ENCODE data around the gene ADGRE2. TPM values are rescaled to one million over a fixed set of nuclear protein-coding genes. Genes with fewer than 3 reads are reported as not detected.

Gene ADGRE2
- total RNA-seq, 4 donors from 2014 or later = 0.26 to 2.2 (median 0.65) TPM

DNA sequence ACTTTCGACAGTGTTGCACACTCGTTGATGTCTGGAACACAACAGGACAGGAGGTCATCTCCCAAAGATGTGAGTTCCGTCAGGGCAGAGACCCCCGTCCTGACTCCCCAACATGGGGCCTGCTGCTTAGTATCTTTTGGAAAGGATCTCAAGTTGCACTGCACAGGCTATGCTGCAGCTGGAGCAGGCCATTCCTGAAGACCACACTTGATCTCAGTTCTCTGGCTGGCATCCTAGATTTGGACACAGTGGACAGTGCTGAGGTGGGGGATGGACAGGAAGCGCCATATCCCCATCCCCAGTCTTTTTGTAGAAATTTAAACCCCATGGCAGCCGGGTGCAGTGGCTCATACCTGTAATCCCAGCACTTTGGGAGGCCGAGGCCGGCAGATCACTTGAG is 5.9 kb downstream of the ADGRE2 start:
- H3K9me3 ChIP-seq = no peaks in the 10 kb centered on the region
- H3K4me1 ChIP-seq = no peaks in the 10 kb centered on the region
- TF ChIP-seq, protein P1, sequence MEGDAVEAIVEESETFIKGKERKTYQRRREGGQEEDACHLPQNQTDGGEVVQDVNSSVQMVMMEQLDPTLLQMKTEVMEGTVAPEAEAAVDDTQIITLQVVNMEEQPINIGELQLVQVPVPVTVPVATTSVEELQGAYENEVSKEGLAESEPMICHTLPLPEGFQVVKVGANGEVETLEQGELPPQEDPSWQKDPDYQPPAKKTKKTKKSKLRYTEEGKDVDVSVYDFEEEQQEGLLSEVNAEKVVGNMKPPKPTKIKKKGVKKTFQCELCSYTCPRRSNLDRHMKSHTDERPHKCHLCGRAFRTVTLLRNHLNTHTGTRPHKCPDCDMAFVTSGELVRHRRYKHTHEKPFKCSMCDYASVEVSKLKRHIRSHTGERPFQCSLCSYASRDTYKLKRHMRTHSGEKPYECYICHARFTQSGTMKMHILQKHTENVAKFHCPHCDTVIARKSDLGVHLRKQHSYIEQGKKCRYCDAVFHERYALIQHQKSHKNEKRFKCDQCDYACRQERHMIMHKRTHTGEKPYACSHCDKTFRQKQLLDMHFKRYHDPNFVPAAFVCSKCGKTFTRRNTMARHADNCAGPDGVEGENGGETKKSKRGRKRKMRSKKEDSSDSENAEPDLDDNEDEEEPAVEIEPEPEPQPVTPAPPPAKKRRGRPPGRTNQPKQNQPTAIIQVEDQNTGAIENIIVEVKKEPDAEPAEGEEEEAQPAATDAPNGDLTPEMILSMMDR (IDR thresholded peaks at IDR 0.05) = no peak
- TF ChIP-seq POLR2A (IDR thresholded peaks at IDR 0.05) = no peak
- H3K27ac ChIP-seq = no peak overlapping the region
- H3K4me3 ChIP-seq = no peak overlapping the region
- no peaks in the 10 kb centered on the region for H3K27me3 ChIP-seq
- no peak for DNase-seq
- intact Hi-C loops (cut with DNase I; ENCODE audit: low total_unique reads) = no loop called here
- no peaks in the 10 kb centered on the region for H3K36me3 ChIP-seq

DNA sequence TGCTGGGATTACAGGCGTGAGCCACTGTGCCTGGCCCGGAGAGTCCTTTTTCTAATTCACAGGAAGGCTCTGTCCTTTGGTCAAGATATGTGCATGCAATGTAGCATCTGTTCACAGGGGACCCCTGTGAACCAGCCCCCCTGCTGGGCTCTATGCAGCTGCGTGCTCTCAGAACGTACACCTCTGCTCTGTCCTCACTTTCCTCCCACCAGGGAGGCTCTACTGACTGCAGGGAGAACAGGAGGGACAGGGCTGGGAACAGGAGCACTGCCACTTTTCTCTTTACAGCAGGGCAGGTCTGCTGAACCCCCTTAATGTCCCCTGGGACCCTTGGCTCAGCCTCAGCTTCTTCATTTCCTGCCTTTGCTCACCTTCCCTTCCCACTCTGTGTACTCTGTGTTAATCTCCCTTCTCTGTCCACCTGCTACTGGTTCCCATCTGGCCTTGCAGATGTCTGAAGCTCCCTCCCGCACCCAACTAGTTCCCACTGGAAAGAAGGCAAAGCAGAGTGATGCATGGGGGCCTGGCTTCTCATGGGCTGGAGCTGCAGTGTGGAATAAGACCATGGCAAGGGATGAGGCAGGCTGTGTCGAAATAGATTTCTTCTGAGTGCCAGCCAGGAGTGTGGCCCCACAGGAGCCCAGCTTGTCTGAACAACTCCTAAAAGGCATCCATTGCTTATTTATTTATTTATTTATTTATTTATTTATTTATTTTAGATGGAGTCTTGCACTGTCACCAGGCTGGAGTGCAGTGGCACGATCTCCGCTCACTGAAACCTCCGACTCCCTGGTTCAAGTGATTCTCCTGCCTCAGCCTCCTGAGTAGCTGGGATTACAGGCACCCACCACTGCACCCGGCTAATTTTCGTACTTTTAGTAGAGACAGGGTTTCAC is 7.2 kb downstream of the ADGRE2 start:
- TF ChIP-seq, protein P1 (IDR thresholded peaks at IDR 0.05) = no peak
- no peak for TF ChIP-seq POLR2A (IDR thresholded peaks at IDR 0.05)
- no peak for DNase-seq
- intact Hi-C loops (cut with DNase I; ENCODE audit: low total_unique reads) = no loop called here
- H3K36me3 ChIP-seq = no peaks in the 10 kb centered on the region
- no peaks in the 10 kb centered on the region for H3K27me3 ChIP-seq
- no peak overlapping the region for H3K4me3 ChIP-seq
- no peak overlapping the region for H3K27ac ChIP-seq
- no peaks in the 10 kb centered on the region for H3K4me1 ChIP-seq
- no peaks in the 10 kb centered on the region for H3K9me3 ChIP-seq

DNA sequence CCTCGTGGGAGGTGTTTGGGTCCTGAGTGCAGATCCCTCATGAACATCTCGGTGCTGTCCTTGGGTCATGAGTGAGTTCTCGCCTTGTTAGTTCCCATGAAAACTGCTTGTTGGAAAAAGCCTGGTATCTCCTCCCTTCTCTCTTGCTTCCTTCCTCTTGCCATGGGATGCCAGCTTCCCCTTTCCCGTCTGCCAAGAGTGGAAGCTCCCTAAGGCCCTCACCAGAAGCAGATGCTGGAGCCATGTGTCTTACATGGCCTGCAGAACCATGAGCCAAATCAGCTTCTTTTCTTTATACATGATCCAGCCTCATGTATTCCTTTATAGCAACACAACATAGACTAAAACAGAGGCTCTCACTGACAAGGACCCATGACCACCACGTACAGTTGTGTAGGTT is 8.2 kb downstream of the ADGRE2 start:
- TF ChIP-seq POLR2A (IDR thresholded peaks at IDR 0.05) = no peak
- TF ChIP-seq, protein P1 (IDR thresholded peaks at IDR 0.05) = no peak
- no peak overlapping the region for H3K27ac ChIP-seq
- intact Hi-C loops (cut with DNase I; ENCODE audit: low total_unique reads) = no loop called here
- DNase-seq = no peak
- no peaks in the 10 kb centered on the region for H3K36me3 ChIP-seq
- no peaks in the 10 kb centered on the region for H3K4me1 ChIP-seq
- H3K9me3 ChIP-seq = no peaks in the 10 kb centered on the region
- no peak overlapping the region for H3K4me3 ChIP-seq
- H3K27me3 ChIP-seq = no peaks in the 10 kb centered on the region

DNA sequence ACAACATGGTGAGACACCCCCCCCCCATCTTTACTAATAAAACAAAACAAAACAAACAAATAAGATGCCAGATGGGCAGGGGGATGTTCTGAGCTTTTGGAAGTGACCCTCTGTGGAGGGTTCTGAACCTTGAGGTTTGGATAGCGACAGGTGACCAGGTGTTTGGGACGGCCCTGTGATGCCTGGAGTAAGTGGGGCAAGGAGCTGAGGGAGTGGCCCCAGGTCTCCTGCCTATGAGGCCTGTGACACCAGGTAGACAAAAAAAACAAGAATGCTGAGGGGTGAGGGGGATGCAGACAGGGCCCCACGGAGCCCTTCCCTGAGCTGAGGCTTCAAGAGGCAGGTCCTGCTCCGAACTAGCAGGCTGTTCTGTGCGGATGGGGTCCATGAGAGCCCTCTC is 9.2 kb downstream of the ADGRE2 start:
- TF ChIP-seq, protein P1 (IDR thresholded peaks at IDR 0.05) = no peak
- TF ChIP-seq POLR2A (IDR thresholded peaks at IDR 0.05) = no peak
- intact Hi-C loops (cut with DNase I; ENCODE audit: low total_unique reads) = no loop called here

DNA sequence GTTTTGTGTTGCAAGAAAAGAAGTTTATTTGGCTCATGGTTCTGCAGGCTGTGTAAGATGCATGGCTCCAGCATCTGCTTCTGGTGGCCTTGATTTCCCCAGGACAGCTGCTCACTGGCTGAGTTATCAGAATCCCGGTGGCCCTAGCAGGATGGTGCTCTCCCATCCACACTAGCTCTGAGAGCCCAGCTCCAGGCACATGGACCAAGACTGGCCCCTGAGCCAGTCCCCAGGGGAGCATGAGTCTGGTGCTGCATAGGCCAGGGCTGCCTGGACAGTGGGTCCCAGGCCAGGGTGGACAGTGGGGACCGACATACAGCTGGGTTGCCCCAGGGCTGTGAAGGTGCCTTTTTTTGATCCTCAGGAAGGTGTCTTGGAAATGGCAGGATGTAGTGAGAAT is 10.4 kb downstream of the ADGRE2 start:
- H3K27ac ChIP-seq = no peak overlapping the region
- H3K4me3 ChIP-seq = no peak overlapping the region
- no peaks in the 10 kb centered on the region for H3K9me3 ChIP-seq
- intact Hi-C loops (cut with DNase I; ENCODE audit: low total_unique reads) = no loop called here
- TF ChIP-seq, protein P1 (IDR thresholded peaks at IDR 0.05) = no peak
- no peak for TF ChIP-seq POLR2A (IDR thresholded peaks at IDR 0.05)
- DNase-seq = no peak
- H3K36me3 ChIP-seq = no peaks in the 10 kb centered on the region
- H3K27me3 ChIP-seq = no peaks in the 10 kb centered on the region
- no peaks in the 10 kb centered on the region for H3K4me1 ChIP-seq

More for the DNA sequence above, 9.2 kb downstream of the ADGRE2 start:
- no peak overlapping the region for H3K27ac ChIP-seq
- no peak for DNase-seq
- H3K4me3 ChIP-seq = no peak overlapping the region
- H3K4me1 ChIP-seq = no peaks in the 10 kb centered on the region
- no peaks in the 10 kb centered on the region for H3K27me3 ChIP-seq
- H3K9me3 ChIP-seq = no peaks in the 10 kb centered on the region
- H3K36me3 ChIP-seq = no peaks in the 10 kb centered on the region

Data from uterus (tissue), 4 donors.